Measurements from ENCODE around the gene AOPEP.
"Not testable (repeated sequence)": the region's sequence is repeated elsewhere in the genome, so short reads cannot be mapped to it uniquely, and the experiment has no call there.

Gene AOPEP

DNA sequence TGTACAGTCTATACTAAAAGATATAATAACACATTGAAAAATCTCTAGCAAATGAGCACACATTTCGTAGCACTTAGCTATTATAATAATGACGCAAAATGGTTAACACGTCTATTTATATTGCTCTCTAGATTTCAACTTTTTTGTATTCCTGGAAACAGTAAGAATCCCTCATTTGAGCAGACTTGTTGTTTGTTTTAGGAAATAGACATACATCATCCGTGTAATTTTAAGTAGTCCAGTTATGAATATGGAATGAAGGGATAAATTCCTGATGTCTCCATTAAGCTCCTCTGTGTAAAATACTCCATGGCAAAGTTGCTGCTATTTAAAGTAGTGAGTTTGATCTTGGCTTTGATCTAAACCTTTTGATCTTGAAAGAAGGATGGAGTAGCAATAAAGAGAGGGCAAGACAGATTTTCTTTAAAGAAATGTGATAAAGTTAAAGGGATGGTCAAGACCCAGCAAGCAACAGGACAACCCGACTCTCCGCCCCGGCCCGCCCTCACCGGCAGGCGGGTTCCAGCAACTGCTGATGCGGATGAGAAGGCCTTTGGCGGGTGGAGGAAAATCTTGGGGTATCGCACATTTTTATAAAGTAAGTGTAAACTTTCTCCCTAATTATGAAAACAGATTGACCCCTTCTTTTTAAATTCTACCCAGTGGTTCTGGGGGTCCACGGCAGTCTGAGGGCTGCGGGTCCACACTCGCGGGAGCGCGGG lies 277.4 kb downstream of the AOPEP start:
- DNase-seq = peak in 2 of 3 donors; percentile 17 to 37

DNA sequence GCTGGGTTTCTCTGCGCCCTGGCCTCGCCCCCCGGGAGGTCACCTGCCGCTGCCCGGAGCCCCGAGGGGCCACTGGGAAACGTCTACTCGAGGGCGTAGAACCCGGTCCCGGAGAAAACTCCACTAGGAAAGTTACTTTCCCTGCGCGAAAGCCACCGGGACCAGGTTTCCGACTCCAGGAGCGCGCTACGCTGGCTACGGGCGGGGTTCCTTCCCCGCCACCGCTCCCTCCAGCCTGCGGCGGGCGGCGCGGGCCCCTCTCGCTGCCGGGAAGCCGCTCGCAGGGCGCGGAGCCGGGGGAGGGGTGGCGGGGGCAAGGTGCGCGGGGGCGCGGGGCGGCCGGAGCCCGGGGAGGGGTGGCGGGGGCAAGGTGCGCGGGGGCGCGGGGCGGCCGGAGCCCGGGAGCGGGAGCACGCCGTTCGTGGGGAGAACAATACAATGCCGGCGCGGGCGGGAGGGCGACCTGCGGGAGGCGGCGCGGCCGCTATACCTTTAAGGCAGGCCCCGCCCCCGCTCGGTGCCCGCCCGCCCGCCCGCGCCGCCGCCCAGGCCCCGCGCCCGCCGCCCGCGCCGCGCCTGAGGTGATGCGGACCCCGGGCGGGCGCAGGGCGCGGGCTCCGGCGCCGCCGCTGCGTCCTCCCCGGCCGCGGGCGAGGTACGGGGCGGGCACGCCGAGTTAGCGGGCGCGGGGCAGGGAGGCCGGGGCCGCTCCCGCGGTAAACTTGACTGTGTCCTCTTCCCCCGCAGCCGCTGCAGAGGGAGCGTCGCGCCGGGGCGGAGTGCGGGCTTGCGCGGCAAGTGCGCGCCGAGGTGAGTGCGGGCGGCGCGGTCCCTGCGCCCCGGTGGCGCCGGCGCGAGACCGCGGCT lies 278.1 kb downstream of the AOPEP start:
- DNase-seq = peak; percentile 28 to 50 (median 31)

DNA sequence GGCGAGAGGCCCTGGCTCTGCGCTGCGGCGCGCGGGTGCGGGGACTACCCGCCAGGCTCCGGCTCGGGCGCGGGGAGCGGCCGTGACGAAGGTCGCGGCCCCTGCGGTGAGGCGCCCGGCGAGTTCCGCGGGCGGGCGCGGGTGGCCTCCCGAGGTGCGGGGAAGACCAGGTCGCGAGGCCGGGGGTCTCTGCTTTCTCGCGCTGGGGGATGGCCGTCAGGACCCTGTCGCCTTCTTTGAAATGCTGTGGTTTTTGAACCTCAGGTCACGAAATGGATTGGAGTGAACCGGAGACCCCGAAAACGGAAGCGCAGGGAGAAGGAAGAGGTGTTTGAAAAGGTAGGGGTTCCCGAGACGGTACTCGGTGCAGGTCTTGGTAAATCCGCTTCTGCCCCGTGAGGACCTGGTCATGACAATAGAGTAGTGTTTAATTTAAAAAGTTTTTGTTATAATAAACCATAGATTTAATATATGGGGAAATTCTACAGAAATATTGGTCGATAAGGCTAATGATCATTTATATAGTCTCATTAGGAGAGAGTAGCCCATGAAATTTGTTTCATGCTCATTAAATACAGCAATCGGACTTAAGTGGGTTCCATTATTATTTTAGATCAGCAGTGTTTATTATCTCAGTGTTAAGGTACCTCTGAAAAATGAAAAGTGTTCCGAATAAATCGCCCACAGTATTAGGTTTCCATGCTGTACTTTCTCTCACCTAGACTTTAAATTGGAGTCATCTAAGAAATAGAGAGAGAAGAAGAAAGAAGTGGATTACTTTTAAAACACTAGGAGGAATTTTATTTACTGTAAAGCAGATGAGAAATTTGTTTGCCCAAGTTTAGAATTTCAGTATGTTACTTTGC lies 279.0 kb downstream of the AOPEP start:
- DNase-seq = no peak

DNA sequence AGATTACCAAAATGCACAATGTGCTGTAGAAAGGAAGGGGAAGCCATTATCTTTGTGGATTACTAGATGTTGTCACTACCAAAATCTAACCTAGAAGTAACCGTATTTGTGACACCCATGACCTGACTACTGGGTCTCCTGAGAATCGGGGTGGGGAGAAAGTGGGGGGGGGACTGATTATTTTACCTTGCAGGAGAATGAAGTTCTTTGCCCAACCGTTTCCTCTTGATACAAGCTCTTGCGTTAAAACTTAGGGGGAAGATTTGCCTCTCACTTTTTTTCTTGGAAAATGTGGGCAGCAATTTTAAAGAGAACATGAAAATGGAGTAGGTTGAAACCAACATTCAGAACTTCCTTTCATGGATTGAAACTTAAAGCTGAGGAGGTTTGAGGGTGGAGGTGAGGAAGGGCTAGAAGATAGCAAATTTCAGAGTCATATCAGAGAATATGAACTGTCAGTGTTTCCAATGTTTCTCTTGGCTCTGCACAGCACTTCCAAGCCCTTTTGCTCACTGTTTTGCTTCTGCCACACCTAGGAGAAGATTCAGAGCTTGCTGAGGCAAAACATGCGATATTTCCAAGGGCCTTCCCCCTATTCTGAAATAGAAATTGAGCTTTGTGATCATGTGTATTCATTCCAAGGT lies 280.8 kb downstream of the AOPEP start:
- no peak for DNase-seq

DNA sequence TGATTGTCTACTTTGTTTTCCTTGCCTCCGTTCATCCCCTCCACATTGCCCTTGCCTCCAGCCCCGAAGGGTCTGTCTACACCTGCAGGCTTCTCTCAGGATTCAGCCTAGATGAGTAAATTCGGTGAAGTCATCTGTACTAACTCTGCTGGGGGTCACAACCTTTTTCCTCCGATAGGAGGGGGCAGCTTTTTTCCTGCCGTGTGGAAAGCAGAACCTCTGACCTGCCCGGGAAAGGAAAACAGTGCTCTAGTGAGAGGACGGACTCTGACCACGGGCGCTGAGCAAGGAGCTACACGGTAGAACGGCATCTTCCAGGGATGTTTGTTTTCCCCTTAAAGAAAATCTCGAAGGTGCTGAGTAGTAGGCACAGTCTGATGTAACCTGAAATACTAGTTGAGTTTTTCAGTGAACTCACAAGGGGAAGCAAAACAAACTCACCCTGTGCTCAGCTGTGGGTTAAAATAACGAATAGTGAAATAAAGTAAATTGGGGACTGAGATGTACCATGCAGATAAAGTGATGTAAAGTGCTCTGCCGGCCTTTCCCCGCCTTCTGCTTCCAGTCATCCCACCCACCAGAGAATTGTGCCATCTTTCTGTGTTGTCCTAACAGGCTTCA lies 281.8 kb downstream of the AOPEP start:
- DNase-seq = peak; percentile 4 to 20 (median 7)

DNA sequence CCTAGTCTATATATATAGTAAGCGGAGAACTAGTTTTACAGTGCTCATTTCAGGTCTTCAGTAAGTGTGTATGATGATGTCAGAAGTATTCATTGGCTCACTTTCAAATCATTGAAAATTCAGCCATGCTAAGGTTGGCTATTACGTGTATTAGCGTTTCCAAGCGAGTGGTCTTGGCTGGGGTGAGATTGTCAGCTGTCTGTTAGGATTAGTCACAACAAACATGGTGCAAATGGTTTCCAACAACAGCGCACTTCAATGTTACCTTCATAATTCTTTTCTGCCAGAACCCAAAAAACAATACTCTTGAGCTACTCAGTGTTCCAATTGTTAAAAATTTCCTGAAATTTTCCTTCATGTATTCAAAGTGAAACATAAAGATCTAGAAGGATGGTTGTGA lies 283.0 kb downstream of the AOPEP start:
- DNase-seq = no peak

DNA sequence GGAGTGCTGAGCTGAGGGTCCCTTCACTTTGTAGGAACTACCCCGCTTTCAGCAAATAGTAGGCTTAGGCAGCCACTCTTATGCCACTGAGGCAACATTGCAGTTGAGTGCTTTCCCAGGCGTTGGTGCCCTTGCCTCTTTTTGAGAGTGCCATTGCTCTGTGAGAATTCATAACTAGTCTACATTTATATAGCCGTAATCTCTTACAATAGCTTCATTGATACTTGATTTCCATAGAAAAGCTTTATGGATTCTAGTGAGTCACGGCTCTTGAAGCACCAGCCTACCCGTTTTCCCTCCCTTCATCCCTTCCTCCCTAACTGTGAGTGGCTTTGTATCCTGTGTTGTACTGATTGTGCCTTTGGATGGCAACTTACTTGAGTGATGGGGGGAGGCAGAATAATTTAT lies 283.9 kb downstream of the AOPEP start:
- no peak for DNase-seq

DNA sequence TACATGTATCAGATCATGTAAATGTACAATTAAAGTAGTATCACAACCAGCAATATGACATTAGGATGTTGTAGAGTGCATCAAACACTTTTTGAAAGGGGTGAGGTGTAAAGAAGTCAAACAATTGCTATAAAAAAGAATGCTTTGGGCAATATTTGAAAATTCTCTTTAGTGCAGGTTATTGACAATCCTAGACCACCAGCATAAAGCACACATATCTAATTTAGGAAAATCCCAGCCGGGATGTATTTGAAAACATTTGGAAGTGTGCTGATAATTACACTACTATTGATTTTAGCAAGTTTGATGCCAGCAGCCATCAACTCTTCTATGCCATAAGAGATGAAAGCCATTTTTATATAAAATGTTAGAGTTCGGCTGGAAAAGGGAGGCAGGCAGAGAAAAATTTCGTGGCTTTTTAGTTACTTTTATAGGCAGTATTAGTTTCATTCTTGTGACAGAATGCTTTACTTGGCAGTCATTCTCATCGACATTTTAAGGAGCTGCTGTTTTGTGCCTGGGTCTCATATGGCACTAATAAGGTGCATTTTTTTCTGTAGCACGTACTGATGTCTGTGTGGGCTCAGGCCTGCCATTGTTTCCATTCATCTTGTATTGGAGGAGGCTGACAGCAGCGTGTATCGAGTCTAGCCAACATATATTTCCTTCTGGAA lies 285.7 kb downstream of the AOPEP start:
- DNase-seq = no peak

DNA sequence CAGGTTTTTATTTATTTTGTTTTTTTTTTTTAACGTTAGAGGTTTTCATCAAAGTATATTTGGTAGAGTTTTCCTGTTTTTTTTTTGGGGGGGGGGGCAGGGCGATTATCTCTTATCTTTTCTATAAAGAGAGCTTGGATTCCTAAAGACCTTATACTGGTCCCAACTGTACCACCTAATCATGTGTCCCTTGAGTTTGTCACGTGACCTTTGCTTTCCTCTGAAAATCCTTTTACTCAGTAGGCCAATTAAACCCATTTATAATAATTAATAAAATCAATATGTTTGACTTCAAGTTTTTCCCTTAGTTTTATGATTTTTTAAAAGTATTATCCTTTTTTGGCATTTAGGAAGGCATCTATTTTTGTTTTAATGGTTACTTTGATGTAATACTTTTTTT lies 286.4 kb downstream of the AOPEP start:
- DNase-seq = no peak

DNA sequence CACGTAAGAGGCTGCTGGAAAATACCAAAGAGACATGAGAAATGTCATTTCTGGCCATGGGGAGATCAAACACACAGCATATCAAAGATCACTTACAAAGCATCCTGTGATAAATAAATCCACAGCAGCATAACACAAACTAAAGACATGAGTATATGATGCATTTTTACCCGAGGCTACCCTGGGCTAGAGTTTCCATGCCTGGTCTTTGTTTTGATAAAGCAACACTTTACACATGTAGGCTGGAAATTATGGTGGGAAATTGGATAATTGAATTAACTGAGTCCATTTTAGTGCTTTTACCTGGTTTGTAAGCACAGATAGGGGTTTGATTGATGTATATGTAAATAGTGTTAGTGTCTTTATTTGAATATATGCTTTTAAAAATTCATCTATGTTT lies 288.4 kb downstream of the AOPEP start:
- no peak for DNase-seq

DNA sequence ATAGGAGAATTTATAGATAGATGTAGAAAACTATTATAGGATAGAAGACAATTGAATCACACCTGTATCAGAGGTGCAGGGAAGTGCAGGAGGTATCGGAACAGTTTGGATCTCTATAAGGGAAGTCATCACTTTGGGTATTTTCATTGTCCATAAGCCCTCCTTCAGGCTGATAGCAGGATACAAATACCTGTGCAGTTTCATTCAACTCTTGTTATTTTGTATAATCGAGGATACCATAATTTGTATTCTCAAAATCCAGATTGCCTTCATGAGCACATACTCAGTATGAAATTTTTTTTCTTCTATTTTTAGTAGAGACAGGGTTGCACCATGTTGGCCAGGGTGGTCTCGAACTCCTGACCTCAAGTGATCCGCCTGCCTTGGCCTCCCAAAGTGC lies 289.1 kb downstream of the AOPEP start:
- no peak for DNase-seq

DNA sequence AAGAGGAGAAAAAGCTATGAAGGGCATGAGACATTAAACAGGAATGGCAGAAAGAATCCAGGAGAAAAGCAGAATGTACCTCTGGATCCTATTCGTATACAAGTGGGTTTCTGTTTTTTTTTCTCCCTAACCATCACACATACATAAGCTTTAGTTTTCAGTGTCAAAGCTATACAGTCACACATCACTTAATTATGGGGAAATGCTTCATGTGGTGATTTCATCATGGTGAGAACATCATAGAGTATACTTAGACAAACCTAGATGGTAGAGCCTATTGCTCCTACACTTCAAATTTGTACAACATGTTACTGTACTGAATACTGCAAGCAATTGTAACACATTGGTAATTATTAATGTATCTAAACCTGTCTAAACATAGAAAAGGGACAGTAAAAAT lies 290.6 kb downstream of the AOPEP start:
- peak in 1 of 3 donors; percentile 20 for DNase-seq

DNA sequence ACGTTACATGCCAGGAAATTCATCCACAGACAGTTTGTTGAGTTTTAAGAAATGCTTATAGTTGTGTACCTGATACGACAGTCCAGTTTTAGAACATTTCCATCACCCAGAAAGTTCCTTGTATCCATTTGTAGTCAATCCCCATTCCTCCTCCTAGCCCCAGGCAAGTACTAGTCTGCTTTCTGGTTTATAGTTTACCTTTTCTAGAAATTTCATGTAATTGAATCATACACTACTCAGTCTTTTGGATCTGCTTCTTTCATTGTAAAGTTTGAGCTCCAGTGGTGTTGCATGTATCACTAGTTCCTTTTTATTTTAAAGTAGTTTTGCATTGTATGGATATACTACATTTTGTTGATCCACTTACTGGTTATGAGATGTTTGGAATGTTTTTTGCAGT lies 291.2 kb downstream of the AOPEP start:
- DNase-seq = no peak

DNA sequence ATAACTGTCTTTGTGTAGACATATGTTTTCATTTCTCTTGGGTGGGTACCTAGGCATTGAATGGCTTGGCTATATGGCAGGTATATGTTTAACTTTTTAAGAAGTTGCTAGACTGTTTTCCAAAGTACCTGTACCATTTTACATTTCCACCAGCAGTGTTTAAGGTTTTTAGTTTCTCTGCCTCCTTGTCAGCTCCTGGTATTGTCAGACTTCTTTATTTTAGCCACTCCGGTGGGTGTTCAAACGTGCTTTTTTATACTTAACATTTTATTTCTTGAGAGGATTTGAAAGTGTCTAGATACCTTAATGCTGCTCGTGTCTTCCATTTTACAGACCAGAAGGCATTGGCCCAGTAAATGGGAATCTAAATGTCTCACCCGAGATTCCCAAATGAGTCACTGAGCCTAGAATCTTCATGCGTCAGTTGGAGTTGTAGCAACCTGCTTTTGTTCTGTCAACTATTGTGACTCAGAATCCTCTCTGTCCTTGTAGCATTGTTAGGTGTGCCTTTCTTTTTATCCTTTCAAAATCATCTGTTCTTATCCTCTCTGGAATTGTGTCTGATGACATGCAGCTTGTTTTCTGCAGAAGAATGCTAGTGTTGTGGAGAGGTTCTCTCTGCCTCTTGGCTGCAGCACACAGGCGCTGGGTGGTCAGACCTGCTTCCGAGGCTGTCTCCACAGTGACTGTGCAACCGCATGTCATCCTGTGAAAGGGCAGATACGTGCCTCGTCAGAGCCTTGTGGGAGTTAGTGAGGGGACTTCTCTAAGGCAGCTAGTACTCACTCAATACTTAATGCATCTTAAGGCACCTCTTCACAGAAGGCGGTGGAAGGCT lies 291.8 kb downstream of the AOPEP start:
- DNase-seq = peak; percentile 24 to 54 (median 44)

DNA sequence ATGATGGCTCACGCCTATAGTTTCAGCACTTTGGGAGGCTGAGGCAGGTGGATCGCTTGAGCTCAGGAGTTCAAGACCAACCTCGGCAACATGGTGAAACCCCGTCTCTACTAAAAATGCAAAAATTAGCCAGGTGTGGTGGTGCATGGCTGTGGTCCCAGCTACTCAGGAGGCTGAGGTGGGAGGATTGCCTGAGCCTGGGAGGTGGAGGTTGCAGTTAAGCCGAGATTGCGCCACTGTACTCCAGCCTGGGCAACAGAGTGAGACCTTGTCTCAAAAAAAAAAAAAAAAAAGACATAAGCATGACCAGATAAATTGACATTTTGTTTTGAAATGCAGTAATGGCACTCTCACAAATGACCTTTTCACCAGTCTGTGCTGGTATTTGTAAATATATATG lies 294.1 kb downstream of the AOPEP start:
- not testable (repeated sequence) for DNase-seq

DNA sequence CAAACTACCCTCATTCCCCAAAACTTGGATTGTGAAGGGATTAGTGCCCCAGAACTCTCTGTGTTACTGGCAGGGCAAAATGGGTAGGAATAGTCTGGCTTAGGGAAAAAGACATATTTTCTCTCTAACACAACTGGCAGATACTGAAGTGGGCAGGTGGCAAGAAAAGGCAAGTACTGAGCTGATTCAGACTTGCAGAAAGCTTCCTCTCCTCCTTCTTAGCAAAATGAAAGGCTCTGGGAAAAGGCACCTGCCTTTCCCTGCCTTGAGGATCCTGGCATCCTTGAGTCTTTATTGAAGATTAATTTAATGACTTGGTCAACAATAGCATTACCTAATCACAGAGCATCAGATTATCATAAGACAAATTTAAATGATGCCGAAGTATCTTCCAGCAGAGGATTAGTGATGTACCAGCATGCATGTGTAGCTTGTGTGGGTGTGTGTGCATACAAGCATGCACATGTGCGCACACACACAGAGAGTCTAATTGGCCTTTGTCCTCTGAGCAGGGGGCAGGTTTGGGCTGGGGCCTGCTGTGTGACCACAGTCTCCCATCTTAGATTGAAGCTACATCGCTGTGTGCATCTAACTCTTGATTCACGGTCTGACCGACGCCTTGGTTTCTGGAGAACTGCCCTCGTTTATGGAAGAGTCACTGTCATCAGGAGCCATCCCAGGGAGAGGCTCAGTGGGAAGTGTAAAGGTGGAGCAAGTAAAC lies 294.8 kb downstream of the AOPEP start:
- DNase-seq = no peak

DNA sequence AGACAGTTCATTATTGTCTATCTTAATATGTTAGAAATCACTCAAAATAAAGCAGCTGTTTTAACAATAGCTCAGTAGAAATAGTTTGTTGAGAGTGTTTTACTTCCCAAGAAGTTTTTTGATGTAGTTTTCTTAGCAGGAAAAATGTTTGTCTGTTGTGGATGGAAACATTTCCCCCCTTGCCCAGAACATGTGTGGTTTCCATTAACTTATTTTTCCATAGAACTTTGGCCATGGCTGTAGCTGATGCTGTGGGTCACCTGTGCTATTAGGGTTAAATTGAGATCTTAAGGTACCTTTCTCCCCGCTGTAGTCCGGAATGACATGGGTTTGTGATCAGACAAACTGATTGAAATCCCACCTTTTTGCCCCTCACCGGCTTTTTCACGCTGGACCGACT lies 296.2 kb downstream of the AOPEP start:
- no peak for DNase-seq

DNA sequence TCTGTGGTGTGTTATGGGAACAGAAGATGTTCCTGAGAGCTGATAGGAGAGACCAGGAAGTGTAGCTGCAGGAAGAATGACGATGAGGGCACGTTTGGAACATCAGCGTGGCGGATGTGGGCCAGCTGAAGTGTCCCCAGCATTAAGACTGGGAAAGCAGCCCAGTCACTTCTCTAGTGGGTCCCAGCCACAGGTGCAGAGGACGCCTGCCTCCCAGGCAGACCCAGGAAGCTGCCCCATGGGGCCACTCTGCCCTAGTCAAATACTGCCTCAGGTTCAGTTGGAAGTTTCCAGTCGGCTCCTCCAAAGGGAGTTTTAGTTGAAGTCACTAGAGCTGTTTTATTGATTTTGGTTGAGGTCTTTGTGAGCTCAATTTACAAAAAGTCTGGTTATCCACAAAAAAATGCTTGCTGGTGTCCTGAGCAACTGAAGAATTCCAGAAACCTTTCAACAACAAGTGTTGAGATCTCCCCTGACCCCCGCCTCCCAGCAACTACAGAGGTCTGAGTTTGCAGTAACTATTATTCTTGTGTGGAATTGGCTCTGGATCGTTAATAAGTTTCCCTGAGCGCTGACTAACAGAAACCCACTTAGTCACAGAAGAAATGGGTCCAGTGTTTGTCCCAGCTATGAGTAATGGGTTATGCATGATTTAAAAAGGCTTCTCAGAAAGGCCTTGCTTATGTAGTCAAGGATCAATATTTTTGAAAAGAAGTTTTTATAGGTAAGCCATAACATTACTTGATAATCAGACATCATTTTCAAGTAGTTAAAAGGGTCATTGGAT lies 296.9 kb downstream of the AOPEP start:
- no peak for DNase-seq

DNA sequence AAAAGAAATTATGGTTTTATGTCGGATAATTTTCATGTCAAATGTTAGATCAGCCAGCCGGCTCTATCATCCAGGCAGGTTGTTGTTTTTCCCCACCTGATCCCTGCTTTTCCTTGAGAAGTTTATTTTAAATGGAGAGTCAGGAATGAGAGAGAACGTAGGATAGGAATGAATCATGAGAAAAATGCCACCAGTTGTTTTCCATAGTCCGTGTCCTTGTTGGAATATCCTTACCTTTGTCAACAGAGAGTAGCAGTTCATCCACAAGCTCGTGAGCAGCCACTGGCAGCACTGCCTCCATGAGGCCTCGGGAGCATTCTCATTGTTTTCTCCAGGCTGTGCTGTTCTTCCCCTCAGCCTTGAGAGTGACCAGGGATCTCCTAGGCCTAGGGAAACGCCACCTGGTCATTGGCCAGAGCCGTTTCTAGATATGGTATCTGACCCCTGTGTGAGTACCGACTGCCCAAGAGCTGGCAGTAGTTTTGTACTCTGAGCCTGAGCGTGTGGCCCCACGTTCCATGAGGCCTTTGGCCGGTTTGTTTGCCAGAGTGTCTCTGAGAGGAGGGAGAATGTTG lies 297.7 kb downstream of the AOPEP start:
- DNase-seq = no peak

All from suppressor macrophage treated with lipopolysaccharide for 1 hour (primary cell).